Measurements from ENCODE around the gene SORL1. TPM values are rescaled to one million over a fixed set of nuclear protein-coding genes. Genes with fewer than 3 reads are reported as not detected.
A peak's percentile ranks its signal among the peaks of the same experiment; 100 is the strongest.

Gene SORL1
- total and polyA plus RNA-seq, 2 of the 13 experiments (the other 11 are each of a cell fraction or from before 2014, with no cell fraction given), result 21.3 to 148 TPM

DNA sequence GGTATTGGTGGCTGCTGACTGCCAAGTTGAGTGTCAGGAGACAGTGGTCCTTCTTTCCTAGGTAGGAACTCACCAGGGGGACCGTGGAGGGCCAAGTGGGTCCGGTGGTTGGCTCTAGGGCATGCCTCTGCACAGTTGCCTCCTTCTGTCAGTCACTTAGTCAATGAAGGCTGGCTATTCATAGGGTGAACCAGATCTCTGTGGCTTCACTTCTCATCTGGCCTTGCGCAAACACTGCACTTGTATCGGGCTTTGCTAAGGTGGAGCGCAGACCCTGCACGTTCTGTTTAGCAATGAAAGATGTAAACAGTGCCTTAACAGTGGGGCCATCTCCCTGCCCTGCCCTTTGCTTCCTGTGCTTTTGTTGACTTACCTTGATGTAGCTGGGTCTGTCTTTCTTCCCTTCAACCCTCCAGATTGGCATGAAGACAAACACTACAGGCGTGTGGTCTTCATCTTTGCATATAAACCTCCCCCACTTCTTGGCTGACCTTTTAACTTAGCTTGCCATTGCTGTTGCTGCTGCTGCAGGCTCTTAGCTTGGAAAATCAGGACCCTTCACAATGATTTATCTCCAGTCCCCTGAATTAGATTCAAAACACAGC, 7.4 kb downstream of the SORL1 start (continued):
- TF ChIP-seq, protein P1, sequence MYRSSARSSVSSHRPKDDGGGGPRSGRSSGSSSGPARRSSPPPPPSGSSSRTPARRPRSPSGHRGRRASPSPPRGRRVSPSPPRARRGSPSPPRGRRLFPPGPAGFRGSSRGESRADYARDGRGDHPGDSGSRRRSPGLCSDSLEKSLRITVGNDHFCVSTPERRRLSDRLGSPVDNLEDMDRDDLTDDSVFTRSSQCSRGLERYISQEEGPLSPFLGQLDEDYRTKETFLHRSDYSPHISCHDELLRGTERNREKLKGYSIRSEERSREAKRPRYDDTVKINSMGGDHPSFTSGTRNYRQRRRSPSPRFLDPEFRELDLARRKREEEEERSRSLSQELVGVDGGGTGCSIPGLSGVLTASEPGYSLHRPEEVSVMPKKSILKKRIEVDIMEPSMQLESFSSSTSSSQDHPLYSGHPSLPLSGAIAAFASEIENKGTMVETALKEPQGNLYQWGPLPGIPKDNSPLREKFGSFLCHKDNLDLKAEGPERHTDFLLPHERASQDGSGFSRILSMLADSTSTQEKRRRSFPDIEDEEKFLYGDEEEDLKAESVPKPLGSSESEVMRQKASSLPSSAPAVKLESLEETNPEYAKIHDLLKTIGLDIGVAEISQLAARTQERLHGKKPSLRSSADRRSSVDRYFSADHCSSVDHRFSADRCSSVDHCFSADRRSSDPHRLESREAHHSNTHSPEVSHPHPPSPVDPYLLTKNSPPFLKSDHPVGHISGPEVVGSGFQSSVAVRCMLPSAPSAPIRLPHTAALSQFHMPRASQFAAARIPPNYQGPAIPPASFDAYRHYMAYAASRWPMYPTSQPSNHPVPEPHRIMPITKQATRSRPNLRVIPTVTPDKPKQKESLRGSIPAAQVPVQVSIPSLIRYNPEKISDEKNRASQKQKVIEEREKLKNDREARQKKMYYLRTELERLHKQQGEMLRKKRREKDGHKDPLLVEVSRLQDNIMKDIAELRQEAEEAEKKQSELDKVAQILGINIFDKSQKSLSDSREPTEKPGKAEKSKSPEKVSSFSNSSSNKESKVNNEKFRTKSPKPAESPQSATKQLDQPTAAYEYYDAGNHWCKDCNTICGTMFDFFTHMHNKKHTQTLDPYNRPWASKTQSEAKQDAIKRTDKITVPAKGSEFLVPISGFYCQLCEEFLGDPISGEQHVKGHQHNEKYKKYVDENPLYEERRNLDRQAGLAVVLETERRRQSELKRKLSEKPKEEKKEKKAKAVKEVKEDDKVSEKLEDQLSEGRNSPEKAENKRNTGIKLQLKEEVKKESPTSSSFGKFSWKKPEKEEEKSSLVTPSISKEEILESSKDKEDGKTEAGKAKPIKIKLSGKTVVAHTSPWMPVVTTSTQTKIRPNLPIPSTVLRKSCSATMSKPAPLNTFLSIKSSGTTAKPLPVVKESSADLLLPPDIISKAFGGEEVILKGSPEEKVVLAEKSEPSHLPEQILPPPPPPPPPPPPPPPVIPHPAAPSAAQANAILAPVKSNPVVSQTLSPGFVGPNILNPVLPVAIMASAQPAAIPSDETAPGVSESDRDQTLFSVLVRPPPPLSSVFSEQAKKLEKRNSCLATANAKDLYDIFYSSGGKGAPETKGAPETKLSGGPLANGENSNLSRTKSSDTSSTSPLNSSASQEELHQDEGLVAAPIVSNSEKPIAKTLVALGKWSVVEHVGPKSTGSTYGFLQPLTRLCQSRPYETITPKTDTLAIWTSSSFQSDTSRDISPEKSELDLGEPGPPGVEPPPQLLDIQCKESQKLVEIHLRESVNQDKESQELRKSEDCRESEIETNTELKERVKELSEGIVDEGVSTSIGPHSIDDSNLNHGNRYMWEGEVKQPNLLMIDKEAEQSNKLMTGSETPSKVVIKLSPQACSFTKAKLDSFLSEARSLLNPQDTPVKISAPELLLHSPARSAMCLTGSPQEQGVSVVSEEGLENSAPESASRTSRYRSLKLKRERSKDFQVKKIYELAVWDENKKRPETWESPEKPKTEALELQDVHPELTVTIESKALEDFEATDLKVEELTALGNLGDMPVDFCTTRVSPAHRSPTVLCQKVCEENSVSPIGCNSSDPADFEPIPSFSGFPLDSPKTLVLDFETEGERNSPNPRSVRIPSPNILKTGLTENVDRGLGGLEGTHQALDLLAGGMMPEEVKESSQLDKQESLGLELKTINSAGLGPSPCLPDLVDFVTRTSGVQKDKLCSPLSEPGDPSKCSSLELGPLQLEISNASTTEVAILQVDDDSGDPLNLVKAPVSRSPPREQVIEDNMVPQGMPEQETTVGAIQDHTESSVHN (CRISPR knock-in tag; IDR thresholded peaks at IDR 0.05), result peak; percentile 89; the same call in 1 of the 2 replicates
- TF ChIP-seq ZNF441 (CRISPR knock-in tag; IDR thresholded peaks at IDR 0.05; ENCODE audit: borderline replicate concordance) (peak; percentile 68; the same call in 1 of the 2 replicates), ZNF501 (CRISPR knock-in tag; IDR thresholded peaks at IDR 0.05) (no peak), ZKSCAN1 (IDR thresholded peaks at IDR 0.05; ENCODE audit: low read length) (no peak), FOXA1 (IDR thresholded peaks at IDR 0.05) (peak; percentile 55), FOXA1 (CRISPR knock-in tag; IDR thresholded peaks at IDR 0.05) (peak; percentile 99), NKX3-1 (CRISPR knock-in tag; IDR thresholded peaks at IDR 0.05) (peak; percentile 94), KMT2B (CRISPR knock-in tag; IDR thresholded peaks at IDR 0.05) (peak; percentile 78), MIXL1 (CRISPR knock-in tag; IDR thresholded peaks at IDR 0.05) (peak; percentile 99), JUND (CRISPR knock-in tag; IDR thresholded peaks at IDR 0.05) (peak; percentile 75; the same call in 1 of the 2 replicates), SATB2 (CRISPR knock-in tag; IDR thresholded peaks at IDR 0.05) (0 out of 2 replicates have a peak, but pooled peaks have one; percentile 63), HHEX (CRISPR knock-in tag; IDR thresholded peaks at IDR 0.05) (peak; percentile 90), ZBTB20 (CRISPR knock-in tag; IDR thresholded peaks at IDR 0.05; ENCODE audit: borderline replicate concordance, low read depth) (peak; percentile 91; the same call in 1 of the 2 replicates), ZNF121 (CRISPR knock-in tag; IDR thresholded peaks at IDR 0.05) (peak; percentile 76), SMYD3 (CRISPR knock-in tag; IDR thresholded peaks at IDR 0.05) (peak; percentile 97)
- TF ChIP-seq, protein P2, sequence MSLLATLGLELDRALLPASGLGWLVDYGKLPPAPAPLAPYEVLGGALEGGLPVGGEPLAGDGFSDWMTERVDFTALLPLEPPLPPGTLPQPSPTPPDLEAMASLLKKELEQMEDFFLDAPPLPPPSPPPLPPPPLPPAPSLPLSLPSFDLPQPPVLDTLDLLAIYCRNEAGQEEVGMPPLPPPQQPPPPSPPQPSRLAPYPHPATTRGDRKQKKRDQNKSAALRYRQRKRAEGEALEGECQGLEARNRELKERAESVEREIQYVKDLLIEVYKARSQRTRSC (CRISPR knock-in tag; IDR thresholded peaks at IDR 0.05; ENCODE audit: low read depth), result no peak
- TF ChIP-seq, protein P3, sequence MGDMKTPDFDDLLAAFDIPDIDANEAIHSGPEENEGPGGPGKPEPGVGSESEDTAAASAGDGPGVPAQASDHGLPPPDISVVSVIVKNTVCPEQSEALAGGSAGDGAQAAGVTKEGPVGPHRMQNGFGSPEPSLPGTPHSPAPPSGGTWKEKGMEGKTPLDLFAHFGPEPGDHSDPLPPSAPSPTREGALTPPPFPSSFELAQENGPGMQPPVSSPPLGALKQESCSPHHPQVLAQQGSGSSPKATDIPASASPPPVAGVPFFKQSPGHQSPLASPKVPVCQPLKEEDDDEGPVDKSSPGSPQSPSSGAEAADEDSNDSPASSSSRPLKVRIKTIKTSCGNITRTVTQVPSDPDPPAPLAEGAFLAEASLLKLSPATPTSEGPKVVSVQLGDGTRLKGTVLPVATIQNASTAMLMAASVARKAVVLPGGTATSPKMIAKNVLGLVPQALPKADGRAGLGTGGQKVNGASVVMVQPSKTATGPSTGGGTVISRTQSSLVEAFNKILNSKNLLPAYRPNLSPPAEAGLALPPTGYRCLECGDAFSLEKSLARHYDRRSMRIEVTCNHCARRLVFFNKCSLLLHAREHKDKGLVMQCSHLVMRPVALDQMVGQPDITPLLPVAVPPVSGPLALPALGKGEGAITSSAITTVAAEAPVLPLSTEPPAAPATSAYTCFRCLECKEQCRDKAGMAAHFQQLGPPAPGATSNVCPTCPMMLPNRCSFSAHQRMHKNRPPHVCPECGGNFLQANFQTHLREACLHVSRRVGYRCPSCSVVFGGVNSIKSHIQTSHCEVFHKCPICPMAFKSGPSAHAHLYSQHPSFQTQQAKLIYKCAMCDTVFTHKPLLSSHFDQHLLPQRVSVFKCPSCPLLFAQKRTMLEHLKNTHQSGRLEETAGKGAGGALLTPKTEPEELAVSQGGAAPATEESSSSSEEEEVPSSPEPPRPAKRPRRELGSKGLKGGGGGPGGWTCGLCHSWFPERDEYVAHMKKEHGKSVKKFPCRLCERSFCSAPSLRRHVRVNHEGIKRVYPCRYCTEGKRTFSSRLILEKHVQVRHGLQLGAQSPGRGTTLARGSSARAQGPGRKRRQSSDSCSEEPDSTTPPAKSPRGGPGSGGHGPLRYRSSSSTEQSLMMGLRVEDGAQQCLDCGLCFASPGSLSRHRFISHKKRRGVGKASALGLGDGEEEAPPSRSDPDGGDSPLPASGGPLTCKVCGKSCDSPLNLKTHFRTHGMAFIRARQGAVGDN (CRISPR knock-in tag; IDR thresholded peaks at IDR 0.05), result peak; percentile 91

Data from HepG2 (cell line).